ENCODE results near the gene KCNAB2. TPM values are rescaled to one million over a fixed set of nuclear protein-coding genes. Genes with fewer than 3 reads are reported as not detected.

KCNAB2 gene
- total RNA-seq, 1 donor from 2014 or later = 17.9 TPM

- Histone ChIP-seq H3K9me3 (no peaks in the 10 kb centered on the region), H3K36me3 (no peaks in the 10 kb centered on the region), H3K4me1 (no peaks in the 10 kb centered on the region), H3K4me3 (no peak overlapping the region), H3K27me3 (no peaks in the 10 kb centered on the region), H3K27ac (no peak overlapping the region)
- DNase-seq (ENCODE audit: low spot score in 2 of 2) = no peak
- TF ChIP-seq CTCF (IDR thresholded peaks at IDR 0.05) = no peak
- intact Hi-C loops (cut with DNase I) = no loop called here
These were observed 56.3 kb downstream of the KCNAB2 start for GRCh38 chr1:6101826-6102531.

- Histone ChIP-seq H3K36me3 (no peaks in the 10 kb centered on the region), H3K27ac (no peak overlapping the region), H3K9me3 (no peaks in the 10 kb centered on the region), H3K4me1 (no peaks in the 10 kb centered on the region), H3K4me3 (no peak overlapping the region), H3K27me3 (no peaks in the 10 kb centered on the region)
- intact Hi-C loops (cut with DNase I) = no loop called here
- no peak for TF ChIP-seq CTCF (IDR thresholded peaks at IDR 0.05)
- no peak for DNase-seq (ENCODE audit: low spot score in 2 of 2)
These were observed 56.8 kb downstream of the KCNAB2 start for GRCh38 chr1:6102532-6102845.

- no peak for DNase-seq (ENCODE audit: low spot score in 2 of 2)
- no peak for TF ChIP-seq CTCF (IDR thresholded peaks at IDR 0.05)
- Histone ChIP-seq H3K27me3 (no peaks in the 10 kb centered on the region), H3K4me1 (no peaks in the 10 kb centered on the region), H3K36me3 (no peaks in the 10 kb centered on the region), H3K27ac (no peak overlapping the region), H3K4me3 (no peak overlapping the region), H3K9me3 (no peaks in the 10 kb centered on the region)
- intact Hi-C loops (cut with DNase I) = no loop called here
These were observed 57.6 kb downstream of the KCNAB2 start for GRCh38 chr1:6103111-6103853.

- TF ChIP-seq CTCF (IDR thresholded peaks at IDR 0.05) = no peak
- no peak for DNase-seq (ENCODE audit: low spot score in 2 of 2)
- H3K4me1 ChIP-seq = no peaks in the 10 kb centered on the region
- intact Hi-C loops (cut with DNase I) = no loop called here
- no peak overlapping the region for H3K27ac ChIP-seq
- no peaks in the 10 kb centered on the region for H3K27me3 ChIP-seq
- no peaks in the 10 kb centered on the region for H3K9me3 ChIP-seq
- no peaks in the 10 kb centered on the region for H3K36me3 ChIP-seq
- no peak overlapping the region for H3K4me3 ChIP-seq
These were observed 58.3 kb downstream of the KCNAB2 start for GRCh38 chr1:6103854-6104530.

- Histone ChIP-seq H3K9me3 (no peaks in the 10 kb centered on the region), H3K27me3 (no peaks in the 10 kb centered on the region), H3K36me3 (no peaks in the 10 kb centered on the region), H3K4me1 (no peaks in the 10 kb centered on the region), H3K4me3 (no peak overlapping the region), H3K27ac (no peak overlapping the region)
- no peak for DNase-seq (ENCODE audit: low spot score in 2 of 2)
- intact Hi-C loops (cut with DNase I) = no loop called here
- no peak for TF ChIP-seq CTCF (IDR thresholded peaks at IDR 0.05)
These were observed 58.9 kb downstream of the KCNAB2 start for GRCh38 chr1:6104631-6105030.
